Activated CD4-positive, CD25-positive, alpha-beta regulatory T cell (primary cell): ENCODE results near the gene MYRIP.
"Not testable (repeated sequence)": the region's sequence is repeated elsewhere in the genome, so short reads cannot be mapped to it uniquely, and the experiment has no call there.

Source experiments
- DNase-seq, 4 experiments: peaks; one replicate each; lab custom pipeline; 2025; lab: John Stamatoyannopoulos, UW

Gene MYRIP

GRCh38 chr3:40037582-40037981, 228.2 kb downstream of the MYRIP start:
- DNase-seq, result no peak

GRCh38 chr3:40042752-40043443, 233.5 kb downstream of the MYRIP start:
- no peak for DNase-seq

- no peak for DNase-seq
Measured at GRCh38 chr3:40043444-40043755, 234.0 kb downstream of the MYRIP start.

GRCh38 chr3:40044487-40044886, 235.1 kb downstream of the MYRIP start:
- no peak for DNase-seq

GRCh38 chr3:40045051-40045450, 235.6 kb downstream of the MYRIP start:
- DNase-seq, result no peak

GRCh38 chr3:40046149-40046548, 236.7 kb downstream of the MYRIP start:
- DNase-seq, result no peak

GRCh38 chr3:40047406-40047805, 238.0 kb downstream of the MYRIP start:
- DNase-seq, result no peak

GRCh38 chr3:40053663-40054062, 244.3 kb downstream of the MYRIP start:
- no peak for DNase-seq

- DNase-seq, result no peak
Measured at GRCh38 chr3:40054568-40055222, 245.3 kb downstream of the MYRIP start.

- DNase-seq, result no peak
Measured at GRCh38 chr3:40055361-40055760, 246.0 kb downstream of the MYRIP start.

- DNase-seq, result no peak
Measured at GRCh38 chr3:40055956-40056355, 246.5 kb downstream of the MYRIP start.

GRCh38 chr3:40057077-40057476, 247.7 kb downstream of the MYRIP start:
- DNase-seq, result no peak

GRCh38 chr3:40057786-40058185, 248.4 kb downstream of the MYRIP start:
- DNase-seq, result no peak

- DNase-seq, result no peak
Measured at GRCh38 chr3:40068636-40069035, 259.2 kb downstream of the MYRIP start.

- DNase-seq, result no peak
Measured at GRCh38 chr3:40070816-40071215, 261.4 kb downstream of the MYRIP start.

GRCh38 chr3:40071683-40072238, 262.4 kb downstream of the MYRIP start:
- DNase-seq, result no peak

GRCh38 chr3:40073310-40074007, 264.1 kb downstream of the MYRIP start:
- no peak for DNase-seq

- DNase-seq, result not testable (repeated sequence)
Measured at GRCh38 chr3:40077139-40077538, 267.7 kb downstream of the MYRIP start.

- not testable (repeated sequence) for DNase-seq
Measured at GRCh38 chr3:40077828-40078492, 268.6 kb downstream of the MYRIP start.

- no peak for DNase-seq
Measured at GRCh38 chr3:40078590-40078989, 269.2 kb downstream of the MYRIP start.

GRCh38 chr3:40079203-40079846, 269.9 kb downstream of the MYRIP start:
- no peak for DNase-seq

GRCh38 chr3:40079847-40080240, 270.4 kb downstream of the MYRIP start:
- DNase-seq, result no peak
